K562 (cell line): ENCODE results near the gene DTX3. TPM values are rescaled to one million over a fixed set of nuclear protein-coding genes. Genes with fewer than 3 reads are reported as not detected.

Experiments used
- ATAC-seq: fragments of 200-7000 bp; cut with Tn5 transposase; 3 replicates; pipeline ENCODE4 v1.9.1; 2020; ENCODE audit warnings: moderate library complexity
- BruUV-seq: library from RNA; stranded (reverse); fragments of 400-500 nt; replicated peaks from 2 replicates; lab custom pipeline; 2021; lab: Mats Ljungman, UMichigan
- CTCF ChIA-PET: fragments of 300-600 bp; formaldehyde crosslinking; extraction: SDS; loops from one replicate; lab custom pipeline; 2021; ENCODE audit warnings: low intra/inter-chr PET ratio; lab: Yijun Ruan, JAX
- POLR2A ChIA-PET: fragments of 300-600, 350-650 bp; sonication (Branson Sonifier 250); formaldehyde crosslinking; extraction: SDS; loops from one replicate; lab custom pipeline; 2021; ENCODE audit warnings: antibody characterized with exemption, inconsistent platforms; lab: Yijun Ruan, JAX
- DNase-seq, 4 experiments: peaks; one replicate each; pipeline versions ENCODE4 v3.0.0 to v3.0.0-alpha.2; 2011 to 2018; ENCODE audit warnings: low spot score in 3 of 4, mixed read lengths in 3 of 4; ENCODE audit errors: extremely low read depth in 1 of 4
- FAIRE-seq: peaks from 2 replicates; lab custom pipeline; 2011; peaks lifted over from hg19 to GRCh38; lab: Jason Lieb, UNC
- H2AFZ ChIP-seq: 2 replicates; pipeline ENCODE4 v1.6.0; 2011; ENCODE audit warnings: low read depth, low read length, control low read depth, inconsistent platforms
- H3K27ac ChIP-seq: fragments of 200-600 bp; 3 replicates; pipeline ENCODE4 v1.8.0; 2011; ENCODE audit warnings: low read depth, mild to moderate bottlenecking, control low read depth, inconsistent platforms, low read length, moderate library complexity, mixed read lengths; ENCODE audit errors: extremely low read depth
- H3K27me3 ChIP-seq, 2 experiments: fragments of 300-600 bp in 1 of 2; 2 replicates in 1 of 2; 3 replicates in 1 of 2; pipeline versions ENCODE4 v1.6.0 to v1.8.0; 2011; ENCODE audit warnings: inconsistent platforms in 2 of 2, low read length in 2 of 2, mild to moderate bottlenecking in 1 of 2, mixed read lengths in 1 of 2, moderate library complexity in 1 of 2; ENCODE audit not compliant: control insufficient read depth in 2 of 2, insufficient read depth in 2 of 2
- H3K36me3 ChIP-seq: fragments of 300-600 bp; 3 replicates; pipeline ENCODE4 v1.8.0; 2011; ENCODE audit warnings: mild to moderate bottlenecking, low read length, inconsistent platforms; ENCODE audit not compliant: control insufficient read depth, insufficient read depth
- H3K4me1 ChIP-seq, 2 experiments: fragments of 200-600 bp in 1 of 2; replicated peaks in 1 of 2; 2 replicates in 1 of 2; 3 replicates in 1 of 2; pipeline versions ENCODE4 v1.5.1 to v1.8.0; 2011; ENCODE audit warnings: inconsistent platforms in 2 of 2, low read length in 2 of 2, mild to moderate bottlenecking in 1 of 2, mixed read lengths in 1 of 2, moderate library complexity in 1 of 2; ENCODE audit not compliant: control insufficient read depth in 2 of 2, insufficient read depth in 2 of 2
- H3K4me2 ChIP-seq: 2 replicates; pipeline ENCODE4 v1.6.1; 2011; ENCODE audit warnings: low read length, control low read depth, inconsistent platforms, mixed read lengths; ENCODE audit not compliant: insufficient read depth
- H3K4me3 ChIP-seq: fragments of 200-600 bp; sonication (generic), shearing (Covaris generic); 2 replicates; pipeline ENCODE4 v1.5.1; 2016; ENCODE audit warnings: control low read depth, inconsistent platforms
- H3K79me2 ChIP-seq: fragments of 200-600 bp; 3 replicates; pipeline ENCODE4 v1.8.0; 2011; ENCODE audit warnings: low read length, inconsistent platforms; ENCODE audit not compliant: control insufficient read depth, insufficient read depth
- H3K9ac ChIP-seq, 2 experiments: 2 replicates each; pipeline versions ENCODE4 v1.6.0 to v1.6.1; 2011; ENCODE audit warnings: low read depth in 2 of 2, low read length in 2 of 2, control low read depth in 1 of 2, inconsistent platforms in 1 of 2, mild to moderate bottlenecking in 1 of 2, mixed read lengths in 1 of 2; ENCODE audit not compliant: insufficient read depth in 1 of 2
- H3K9me1 ChIP-seq: one replicate; pipeline ENCODE4 v1.6.0; 2011; ENCODE audit warnings: inconsistent platforms, mild to moderate bottlenecking, low read length, moderate library complexity; ENCODE audit not compliant: control insufficient read depth, insufficient read depth
- H3K9me3 ChIP-seq: replicated peaks from 2 replicates; pipeline ENCODE4 v1.5.1; 2011; ENCODE audit warnings: low read depth, low read length, inconsistent platforms; ENCODE audit not compliant: control insufficient read depth, insufficient read depth
- H4K20me1 ChIP-seq: replicated peaks from 2 replicates; pipeline ENCODE4 v1.6.1; 2011; ENCODE audit warnings: low read length, inconsistent platforms, mixed read lengths; ENCODE audit not compliant: control insufficient read depth, insufficient read depth
- SPI1 ChIP-seq: IDR thresholded peaks from 2 replicates; pipeline ENCODE4 v1.6.1; 2011; ENCODE audit warnings: low read depth, low read length, control low read depth, borderline replicate concordance
- ZNF121 ChIP-seq: sonication (generic); formaldehyde crosslinking; conservative IDR thresholded peaks from 2 replicates; pipeline ENCODE4 v1.8.0; 2022; ENCODE audit warnings: missing genetic modification reagents
- ZNF668 ChIP-seq: fragments of 250-450 bp; sonication (Bioruptor Pico); IDR thresholded peaks from 2 replicates; pipeline ENCODE4 v1.8.0; 2022; ENCODE audit warnings: mild to moderate bottlenecking, inconsistent platforms
- WGBS: fragments of 100-300 bp; shearing (Covaris generic); methylation state at CpG from one replicate; pipeline ENCODE4 v1.1.6; 2016; ENCODE audit warnings: low coverage, mixed read lengths; ENCODE audit not compliant: insufficient coverage; ENCODE audit errors: missing lambda C conversion rate; 5-methylcytosine and 5-hydroxymethylcytosine counted together
- in situ Hi-C: fragments of 300-500 bp; cut with MboI; formaldehyde crosslinking; loops from 4 replicates; pipeline ENCODE4 v1.15.0; 2018; ENCODE audit warnings: inconsistent platforms, mixed read lengths
- intact Hi-C: fragments of 100-400 bp; cut with micrococcal nuclease; formaldehyde crosslinking; loops from 2 replicates; pipeline ENCODE4 v1.14.2; 2022
- polyA plus RNA-seq, 8 experiments: library from polyadenylated mRNA; depleted of rRNA in 4 of 8; stranded (reverse) in 5 of 8; unstranded in 3 of 8; fragments of >200 nt; fragmentation: Nextera tagmentation in 2 of 8; fragmentation: Illumina TruSeq in 1 of 8; extraction: Ambion mirVana in 2 of 8; extraction: Trizol in 1 of 8; gene quantifications; 2 replicates each; pipeline versions ENCODE4 v1.2.1 to v1.2.3, GENCODE V29; 2011 to 2014; ENCODE audit warnings: inconsistent platforms in 1 of 8, missing spikeins in 1 of 8
- total RNA-seq, 7 experiments: library from RNA; depleted of rRNA in 6 of 7; stranded (reverse); fragments of >200 nt in 6 of 7; fragmentation: Illumina TruSeq in 2 of 7; extraction: Trizol in 2 of 7; gene quantifications; 2 replicates each; pipeline versions ENCODE4 v1.2.1 to v1.2.3, GENCODE V29; 2011 to 2021; ENCODE audit warnings: low replicate concordance in 1 of 7
- TF ChIP-seq, protein P1 (sequence below): fragments of 250-450 bp; sonication (Bioruptor Pico); IDR thresholded peaks from 2 replicates; pipeline ENCODE4 v1.5.0; 2021

Gene DTX3
- total and polyA plus RNA-seq, 9 of the 15 experiments (the other 6 are each of a cell fraction or from before 2014, with no cell fraction given) = 0.03 to 0.09 (median 0.06) TPM; not detected in 6

DNA sequence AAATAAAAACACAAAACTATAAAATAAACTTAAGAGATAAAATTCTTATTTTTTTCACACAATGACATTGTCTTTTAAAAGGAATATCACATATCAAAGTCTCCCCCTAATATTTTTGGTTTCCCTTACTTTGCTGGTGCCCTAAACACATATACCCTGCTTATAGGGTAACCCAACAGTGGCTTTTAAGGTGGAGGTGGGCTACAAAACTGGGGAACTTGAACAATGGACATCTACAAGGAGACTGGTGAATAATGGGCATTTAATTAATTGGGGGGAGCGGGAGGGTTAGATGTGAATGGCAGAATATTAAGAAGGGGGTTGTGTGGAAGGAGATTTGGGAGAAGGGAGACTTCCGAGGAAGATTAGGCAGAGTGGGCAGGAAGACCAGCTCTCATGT is 18.8 kb downstream of the DTX3 start:
- Histone ChIP-seq H3K36me3 (peaks cover 20% of the 10 kb centered on the region; the same call in 1 of the 3 replicates), H3K9ac (no peak overlapping the region), H3K9me3 (no peaks in the 10 kb centered on the region), H3K27me3 (no peaks in the 10 kb centered on the region), H2AFZ (no peak overlapping the region), H3K4me1 (peaks cover 20 to 41% of the 10 kb centered on the region in 2 experiments), H4K20me1 (no peaks in the 10 kb centered on the region), H3K79me2 (no peaks in the 10 kb centered on the region), H3K4me3 (no peak overlapping the region), H3K27ac (no peak overlapping the region), H3K9me1 (no peaks in the 10 kb centered on the region), H3K4me2 (no peak overlapping the region)
- POLR2A ChIA-PET = interaction anchor here (0.6 to 1.0 kb wide), 3 partner anchors 105 to 906 kb away, joined by 3 read pairs; no protein-coding TSS in a partner anchor
- in situ Hi-C loops (no loop called here), intact Hi-C loops (loop anchor here (5.0 kb wide), 1 partner anchor 101 kb away; the partner anchor contains the start of genes DDIT3 and MBD6)
- FAIRE-seq (no peak), ATAC-seq (no peak), DNase-seq (no peak)
- BruUV-seq = no TSS peak
- CTCF ChIA-PET = no interaction called here
- 71% methylated on average over 2 of the region's 2 CpGs for WGBS
- no peak for TF ChIP-seq ZNF668 (CRISPR knock-in tag)
- no peak for TF ChIP-seq ZNF121 (CRISPR knock-in tag)

DNA sequence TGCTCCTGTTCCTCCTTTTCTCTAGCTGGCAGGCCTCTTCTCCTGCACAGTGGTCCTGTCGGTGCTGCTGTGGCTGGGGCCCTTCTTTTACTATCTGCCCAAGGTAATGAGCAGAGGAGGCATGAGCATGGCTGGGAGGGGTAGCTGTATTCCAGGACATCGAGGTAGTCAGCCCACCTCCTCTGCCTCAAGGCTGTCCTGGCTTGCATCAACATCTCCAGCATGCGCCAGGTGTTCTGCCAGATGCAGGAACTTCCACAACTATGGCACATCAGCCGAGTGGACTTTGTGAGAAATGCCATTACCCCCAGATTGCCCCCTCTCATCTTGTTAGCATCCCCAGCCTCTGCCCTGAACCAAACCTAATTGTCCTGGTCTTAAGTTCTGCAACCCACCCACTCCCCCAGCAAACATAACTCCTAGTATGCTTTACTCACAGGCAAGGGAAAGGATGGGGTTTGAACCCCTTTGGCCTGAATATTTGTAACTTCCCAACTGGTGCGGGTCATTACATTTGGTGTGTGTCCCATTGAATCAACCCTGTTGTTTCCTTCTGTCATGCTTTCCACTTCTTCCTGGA is 19.3 kb downstream of the DTX3 start:
- no peaks in the 10 kb centered on the region for H3K27me3 ChIP-seq
- no peak overlapping the region for H3K27ac ChIP-seq
- no peak overlapping the region for H2AFZ ChIP-seq
- no peaks in the 10 kb centered on the region for H3K9me1 ChIP-seq
- no peaks in the 10 kb centered on the region for H4K20me1 ChIP-seq
- WGBS = 44% methylated on average over 5 of the region's 5 CpGs
- no peaks in the 10 kb centered on the region for H3K79me2 ChIP-seq
- no peak for FAIRE-seq
- BruUV-seq = no TSS peak
- POLR2A ChIA-PET = interaction anchor here (0.6 to 1.2 kb wide), 5 partner anchors 36 to 906 kb away, joined by 3 to 4 read pairs (median 3); no protein-coding TSS in a partner anchor
- ATAC-seq = no peak
- intact Hi-C loops = loop anchor here (5.0 kb wide), 1 partner anchor 102 kb away; the partner anchor contains the start of genes DDIT3 and MBD6
- H3K9ac ChIP-seq = no peak overlapping the region
- DNase-seq = no peak
- no peaks in the 10 kb centered on the region for H3K9me3 ChIP-seq
- no peak overlapping the region for H3K4me3 ChIP-seq
- CTCF ChIA-PET = no interaction called here
- peaks cover 25% of the 10 kb centered on the region; the same call in 2 of the 3 replicates for H3K36me3 ChIP-seq
- H3K4me2 ChIP-seq = no peak overlapping the region
- TF ChIP-seq, protein P1, sequence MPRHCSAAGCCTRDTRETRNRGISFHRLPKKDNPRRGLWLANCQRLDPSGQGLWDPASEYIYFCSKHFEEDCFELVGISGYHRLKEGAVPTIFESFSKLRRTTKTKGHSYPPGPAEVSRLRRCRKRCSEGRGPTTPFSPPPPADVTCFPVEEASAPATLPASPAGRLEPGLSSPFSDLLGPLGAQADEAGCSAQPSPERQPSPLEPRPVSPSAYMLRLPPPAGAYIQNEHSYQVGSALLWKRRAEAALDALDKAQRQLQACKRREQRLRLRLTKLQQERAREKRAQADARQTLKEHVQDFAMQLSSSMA (CRISPR knock-in tag) = no peak
- 0 out of 2 replicates have a peak, but pooled peaks have one; percentile 25 for TF ChIP-seq SPI1
- peaks cover 20 to 41% of the 10 kb centered on the region in 2 experiments for H3K4me1 ChIP-seq
- in situ Hi-C loops = no loop called here
